PC-9 (cell line): ENCODE results near the gene NOC4L. TPM values are rescaled to one million over a fixed set of nuclear protein-coding genes. Genes with fewer than 3 reads are reported as not detected.

ENCODE experiments used
- BruUV-seq: library from RNA; stranded (reverse); fragments of 400-500 nt; replicated peaks from 2 replicates; lab custom pipeline; 2021; lab: Mats Ljungman, UMichigan
- CTCF ChIA-PET: fragments of 300-600 bp; sonication (Branson Sonifier 250); formaldehyde crosslinking; loops from one replicate; lab custom pipeline; 2022; ENCODE audit warnings: antibody characterized with exemption; lab: Charles Lee
- POLR2A ChIA-PET: fragments of 300-600 bp; sonication (Branson Sonifier 250); formaldehyde crosslinking; loops from one replicate; lab custom pipeline; 2022; ENCODE audit warnings: antibody characterized with exemption; ENCODE audit not compliant: unreplicated experiment; lab: Charles Lee
- DNase-seq, 2 experiments: peaks; one replicate each; pipeline versions ENCODE4 v3.0.0 to v3.0.0-alpha.2; 2015 to 2022; ENCODE audit warnings: mixed read lengths in 1 of 2
- H2AFZ ChIP-seq: fragments of 200-600 bp; sonication (generic); 2 replicates; pipeline ENCODE4 v1.8.1; 2017; ENCODE audit warnings: antibody characterized with exemption
- H3F3A ChIP-seq: fragments of 200-600 bp; sonication (generic); 2 replicates; pipeline ENCODE4 v1.8.1; 2017; ENCODE audit warnings: antibody characterized with exemption, mild to moderate bottlenecking, low read depth; ENCODE audit not compliant: insufficient read depth
- H3K27ac ChIP-seq: fragments of 200-600 bp; sonication (generic); 2 replicates; pipeline ENCODE4 v1.6.1; 2016; ENCODE audit warnings: mixed run types
- H3K27me3 ChIP-seq: fragments of 200-600 bp; sonication (generic); 2 replicates; pipeline ENCODE4 v1.6.1; 2016; ENCODE audit warnings: low read depth, mixed run types; ENCODE audit not compliant: insufficient read depth
- H3K36me3 ChIP-seq: fragments of 200-600 bp; sonication (generic); 2 replicates; pipeline ENCODE4 v1.6.1; 2016; ENCODE audit warnings: low read depth, mixed run types
- H3K4me1 ChIP-seq: fragments of 200-600 bp; sonication (generic); replicated peaks from 2 replicates; pipeline ENCODE4 v1.6.1; 2016; ENCODE audit warnings: mixed run types; ENCODE audit not compliant: insufficient read depth
- H3K4me2 ChIP-seq: fragments of 200-600 bp; sonication (generic); 2 replicates; pipeline ENCODE4 v1.6.1; 2017; ENCODE audit warnings: mixed run types
- H3K4me3 ChIP-seq: fragments of 200-600 bp; sonication (generic); 2 replicates; pipeline ENCODE4 v1.6.1; 2016; ENCODE audit warnings: mixed run types
- H3K79me2 ChIP-seq: fragments of 200-600 bp; sonication (generic); 2 replicates; pipeline ENCODE4 v1.6.1; 2017; ENCODE audit warnings: low read depth, mixed run types
- H3K9me2 ChIP-seq: fragments of 200-600 bp; sonication (generic); 2 replicates; pipeline ENCODE4 v1.8.1; 2017; ENCODE audit warnings: mild to moderate bottlenecking; ENCODE audit not compliant: insufficient read depth
- H3K9me3 ChIP-seq: fragments of 200-600 bp; sonication (generic); 2 replicates; pipeline ENCODE4 v1.8.1; 2016; ENCODE audit warnings: low read depth; ENCODE audit not compliant: insufficient read depth
- H4K20me1 ChIP-seq: fragments of 200-600 bp; sonication (generic); 2 replicates; pipeline ENCODE4 v1.8.1; 2017; ENCODE audit not compliant: insufficient read depth
- EZH2 ChIP-seq: fragments of 200-600 bp; sonication (generic); IDR thresholded peaks from 2 replicates; pipeline ENCODE4 v1.8.0; 2017; ENCODE audit warnings: antibody characterized with exemption, low read depth
- intact Hi-C: fragments of 100-400 bp; cut with micrococcal nuclease; formaldehyde crosslinking; loops from one replicate; pipeline ENCODE4 v1.10.0; 2022; ENCODE audit not compliant: unreplicated experiment
- total RNA-seq: library from RNA; stranded (reverse); gene quantifications from 2 replicates; pipeline ENCODE4 v1.2.3, GENCODE V29; 2021
- TF ChIP-seq, protein P1 (sequence below): fragments of 200-600 bp; sonication (generic); conservative IDR thresholded peaks from 2 replicates; pipeline ENCODE4 v1.6.1; 2017; ENCODE audit warnings: mixed run types, antibody characterized with exemption, mild to moderate bottlenecking, moderate library complexity

NOC4L gene
- total RNA-seq, 1 experiment from 2014 or later = 27.1 TPM

DNA sequence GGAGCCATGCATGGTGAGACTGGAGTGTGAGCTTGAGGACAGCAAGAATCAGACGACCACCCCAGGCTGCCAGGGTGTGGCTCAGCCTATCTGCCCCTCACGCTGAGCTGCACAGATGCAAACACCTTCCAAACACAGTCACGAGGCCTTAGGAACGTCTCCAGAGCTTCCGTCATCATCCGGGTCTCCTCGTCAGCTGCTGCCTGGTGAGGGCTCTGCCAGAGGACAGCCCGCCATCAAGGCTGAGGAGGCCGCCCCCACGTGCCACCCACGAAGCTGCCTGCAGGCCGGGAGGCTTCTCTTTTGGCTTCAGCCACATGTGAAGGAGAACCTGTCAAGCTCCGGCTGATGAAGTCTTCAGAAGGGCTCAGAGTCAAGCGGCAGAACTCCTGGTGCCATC is 13.6 kb upstream of the NOC4L start:
- Histone ChIP-seq H3K4me1 (no peaks in the 10 kb centered on the region), H3K9me2 (no peaks in the 10 kb centered on the region), H2AFZ (no peak overlapping the region), H3K9me3 (no peaks in the 10 kb centered on the region), H3K36me3 (peaks cover 14% of the 10 kb centered on the region; the same call in 1 of the 2 replicates), H3K27ac (no peak overlapping the region), H3F3A (no peaks in the 10 kb centered on the region; the same call in 1 of the 2 replicates), H3K4me2 (no peak overlapping the region), H3K79me2 (no peaks in the 10 kb centered on the region), H3K4me3 (no peak overlapping the region), H4K20me1 (0 out of 2 replicates have a peak, but pooled peaks cover 5% of the 10 kb centered on the region), H3K27me3 (no peaks in the 10 kb centered on the region)
- intact Hi-C loops = no loop called here
- no peak for TF ChIP-seq EZH2
- TF ChIP-seq, protein P1, sequence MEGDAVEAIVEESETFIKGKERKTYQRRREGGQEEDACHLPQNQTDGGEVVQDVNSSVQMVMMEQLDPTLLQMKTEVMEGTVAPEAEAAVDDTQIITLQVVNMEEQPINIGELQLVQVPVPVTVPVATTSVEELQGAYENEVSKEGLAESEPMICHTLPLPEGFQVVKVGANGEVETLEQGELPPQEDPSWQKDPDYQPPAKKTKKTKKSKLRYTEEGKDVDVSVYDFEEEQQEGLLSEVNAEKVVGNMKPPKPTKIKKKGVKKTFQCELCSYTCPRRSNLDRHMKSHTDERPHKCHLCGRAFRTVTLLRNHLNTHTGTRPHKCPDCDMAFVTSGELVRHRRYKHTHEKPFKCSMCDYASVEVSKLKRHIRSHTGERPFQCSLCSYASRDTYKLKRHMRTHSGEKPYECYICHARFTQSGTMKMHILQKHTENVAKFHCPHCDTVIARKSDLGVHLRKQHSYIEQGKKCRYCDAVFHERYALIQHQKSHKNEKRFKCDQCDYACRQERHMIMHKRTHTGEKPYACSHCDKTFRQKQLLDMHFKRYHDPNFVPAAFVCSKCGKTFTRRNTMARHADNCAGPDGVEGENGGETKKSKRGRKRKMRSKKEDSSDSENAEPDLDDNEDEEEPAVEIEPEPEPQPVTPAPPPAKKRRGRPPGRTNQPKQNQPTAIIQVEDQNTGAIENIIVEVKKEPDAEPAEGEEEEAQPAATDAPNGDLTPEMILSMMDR = no peak
- CTCF ChIA-PET = no interaction called here
- POLR2A ChIA-PET = no interaction called here
- no TSS peak for BruUV-seq
- DNase-seq = no peak

DNA sequence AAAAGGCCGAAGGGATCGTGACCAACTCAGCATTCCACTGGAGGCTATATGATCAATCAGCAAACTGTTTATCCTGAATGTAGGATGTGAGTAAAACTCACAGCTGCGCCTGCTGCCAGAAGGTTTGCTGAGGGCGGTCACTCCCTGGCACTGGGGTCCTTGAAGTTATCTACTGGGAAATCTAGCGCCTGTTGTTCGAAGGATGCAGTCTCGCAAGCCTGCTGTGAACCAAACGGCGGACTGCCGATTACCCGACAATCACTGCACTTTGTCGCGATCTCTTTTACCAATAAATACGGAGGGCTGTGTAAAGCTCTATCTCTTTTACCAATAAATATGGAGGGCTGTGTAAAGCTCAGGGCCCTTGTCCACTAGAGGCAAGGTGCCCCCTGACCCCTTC is 13.0 kb upstream of the NOC4L start:
- H3K9me3 ChIP-seq = no peaks in the 10 kb centered on the region
- H2AFZ ChIP-seq = no peak overlapping the region
- H3K9me2 ChIP-seq = no peaks in the 10 kb centered on the region
- 0 out of 2 replicates have a peak, but pooled peaks cover 5% of the 10 kb centered on the region for H4K20me1 ChIP-seq
- peaks cover 14% of the 10 kb centered on the region; the same call in 1 of the 2 replicates for H3K36me3 ChIP-seq
- no peak for TF ChIP-seq EZH2
- TF ChIP-seq, protein P1 = no peak
- POLR2A ChIA-PET = no interaction called here
- H3K27ac ChIP-seq = no peak overlapping the region
- H3K27me3 ChIP-seq = no peaks in the 10 kb centered on the region
- BruUV-seq = no TSS peak
- no peaks in the 10 kb centered on the region; the same call in 1 of the 2 replicates for H3F3A ChIP-seq
- CTCF ChIA-PET = no interaction called here
- no peaks in the 10 kb centered on the region for H3K4me1 ChIP-seq
- intact Hi-C loops = no loop called here
- H3K4me2 ChIP-seq = no peak overlapping the region
- no peak overlapping the region for H3K4me3 ChIP-seq
- no peak for DNase-seq
- no peaks in the 10 kb centered on the region for H3K79me2 ChIP-seq

DNA sequence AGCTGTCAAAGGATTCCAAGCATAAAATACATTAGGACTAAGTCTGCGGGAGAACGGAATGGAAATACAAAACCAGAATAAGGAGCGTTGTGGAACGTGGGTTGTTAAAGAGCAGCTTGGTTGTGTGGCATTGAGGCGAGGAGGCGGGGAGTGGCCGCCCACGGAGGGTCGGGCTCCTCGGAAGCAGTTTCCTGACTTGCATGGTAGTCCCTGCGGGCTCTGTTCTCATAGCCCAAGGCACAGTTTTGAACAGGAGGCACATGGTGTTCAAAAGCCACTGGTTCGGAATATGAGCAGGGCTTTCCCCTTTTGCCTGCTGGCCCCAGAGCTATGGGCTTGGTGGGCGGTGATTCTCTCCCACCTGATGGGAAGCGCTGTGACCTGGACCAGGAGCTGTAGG is 12.3 kb upstream of the NOC4L start:
- ChIA-PET CTCF (no interaction called here), POLR2A (no interaction called here)
- Histone ChIP-seq H3K4me1 (no peaks in the 10 kb centered on the region), H3K9me3 (no peaks in the 10 kb centered on the region), H3K27me3 (no peaks in the 10 kb centered on the region), H4K20me1 (0 out of 2 replicates have a peak, but pooled peaks cover 5% of the 10 kb centered on the region), H3K4me3 (no peak overlapping the region), H2AFZ (no peak overlapping the region), H3K36me3 (peaks cover 9% of the 10 kb centered on the region; the same call in 1 of the 2 replicates), H3K9me2 (no peaks in the 10 kb centered on the region), H3K27ac (no peak overlapping the region), H3K4me2 (no peak overlapping the region), H3F3A (peaks cover 5% of the 10 kb centered on the region; the same call in 1 of the 2 replicates), H3K79me2 (no peaks in the 10 kb centered on the region)
- intact Hi-C loops = no loop called here
- BruUV-seq = no TSS peak
- DNase-seq = no peak
- TF ChIP-seq, protein P1 = no peak
